Neural progenitor cell (in vitro differentiated cells): ENCODE measurements around the gene KLK1. TPM values are rescaled to one million over a fixed set of nuclear protein-coding genes. Genes with fewer than 3 reads are reported as not detected.
A peak's percentile ranks its signal among the peaks of the same experiment; 100 is the strongest.

ENCODE experiments used
- DNase-seq: peaks from one replicate; pipeline ENCODE4 v3.0.0-alpha.2; 2016; ENCODE audit warnings: low spot score
- H2AFZ ChIP-seq: fragments of 200-600 bp; sonication (generic); replicated peaks from 2 replicates; pipeline ENCODE4 v1.6.1; 2016; ENCODE audit warnings: antibody characterized with exemption
- H3F3A ChIP-seq: fragments of 200-600 bp; sonication (generic); 2 replicates; pipeline ENCODE4 v1.6.1; 2016; ENCODE audit warnings: antibody characterized with exemption, low read depth
- H3K27ac ChIP-seq: fragments of 200-600 bp; sonication (generic); 2 replicates; pipeline ENCODE4 v1.5.1; 2016; ENCODE audit warnings: mild to moderate bottlenecking
- H3K27me3 ChIP-seq: fragments of 200-600 bp; sonication (generic); 2 replicates; pipeline ENCODE4 v1.6.1; 2016; ENCODE audit warnings: mild to moderate bottlenecking, moderate library complexity
- H3K36me3 ChIP-seq: fragments of 200-600 bp; sonication (generic); 2 replicates; pipeline ENCODE4 v1.5.1; 2016
- H3K4me1 ChIP-seq: fragments of 200-600 bp; sonication (generic); 2 replicates; pipeline ENCODE4 v1.6.1; 2016; ENCODE audit warnings: mixed run types
- H3K4me2 ChIP-seq: fragments of 200-600 bp; sonication (generic); 2 replicates; pipeline ENCODE4 v1.6.1; 2016
- H3K4me3 ChIP-seq: fragments of 200-600 bp; sonication (generic); 2 replicates; pipeline ENCODE4 v1.5.1; 2016
- H3K79me2 ChIP-seq: fragments of 200-600 bp; sonication (generic); 2 replicates; pipeline ENCODE4 v1.6.1; 2016; ENCODE audit warnings: low read depth
- H3K9ac ChIP-seq: fragments of 200-600 bp; sonication (generic); 2 replicates; pipeline ENCODE4 v1.6.1; 2016
- H3K9me3 ChIP-seq: fragments of 200-600 bp; sonication (generic); 2 replicates; pipeline ENCODE4 v1.5.1; 2016; ENCODE audit warnings: low read depth
- H4K20me1 ChIP-seq: fragments of 200-600 bp; sonication (generic); 2 replicates; pipeline ENCODE4 v1.6.1; 2016; ENCODE audit warnings: low read depth
- H3K27ac Mint-ChIP-seq: 3 replicates; pipeline ENCODE4 v1.8.0; 2021; ENCODE audit warnings: mixed read lengths
- H3K27me3 Mint-ChIP-seq: 2 replicates; pipeline ENCODE4 v1.8.0; 2022; ENCODE audit warnings: low read depth, mild to moderate bottlenecking, inconsistent platforms, moderate library complexity, mixed read lengths; ENCODE audit not compliant: insufficient read depth
- H3K36me3 Mint-ChIP-seq: 3 replicates; pipeline ENCODE4 v1.8.0; 2021; ENCODE audit warnings: mixed read lengths
- H3K4me1 Mint-ChIP-seq: 3 replicates; pipeline ENCODE4 v1.8.0; 2021; ENCODE audit warnings: mixed read lengths
- H3K4me3 Mint-ChIP-seq: 3 replicates; pipeline ENCODE4 v1.8.0; 2021; ENCODE audit warnings: mild to moderate bottlenecking, moderate library complexity, mixed read lengths
- H3K9me3 Mint-ChIP-seq: 3 replicates; pipeline ENCODE4 v1.8.0; 2020; ENCODE audit warnings: mixed read lengths
- EZH2 ChIP-seq: fragments of 200-600 bp; sonication (generic); IDR thresholded peaks from 2 replicates; pipeline ENCODE4 v1.6.1; 2017; ENCODE audit warnings: antibody characterized with exemption, mild to moderate bottlenecking, moderate library complexity
- EZH2phosphoT487 ChIP-seq: fragments of 200-600 bp; sonication (generic); IDR thresholded peaks from 2 replicates; pipeline ENCODE4 v1.6.1; 2017; ENCODE audit warnings: antibody characterized with exemption
- total RNA-seq: library from RNA; depleted of rRNA; stranded (reverse); fragments of >200 nt; gene quantifications from 2 replicates; pipeline ENCODE4 v1.2.3, GENCODE V29; 2015; ENCODE audit warnings: low replicate concordance
- TF ChIP-seq, protein P1 (sequence below): fragments of 200-600 bp; sonication (generic); IDR thresholded peaks from 2 replicates; pipeline ENCODE4 v1.5.1; 2017; ENCODE audit warnings: antibody characterized with exemption, mild to moderate bottlenecking

The KLK1 gene
- total RNA-seq, 1 donor from 2014 or later: not detected

DNA sequence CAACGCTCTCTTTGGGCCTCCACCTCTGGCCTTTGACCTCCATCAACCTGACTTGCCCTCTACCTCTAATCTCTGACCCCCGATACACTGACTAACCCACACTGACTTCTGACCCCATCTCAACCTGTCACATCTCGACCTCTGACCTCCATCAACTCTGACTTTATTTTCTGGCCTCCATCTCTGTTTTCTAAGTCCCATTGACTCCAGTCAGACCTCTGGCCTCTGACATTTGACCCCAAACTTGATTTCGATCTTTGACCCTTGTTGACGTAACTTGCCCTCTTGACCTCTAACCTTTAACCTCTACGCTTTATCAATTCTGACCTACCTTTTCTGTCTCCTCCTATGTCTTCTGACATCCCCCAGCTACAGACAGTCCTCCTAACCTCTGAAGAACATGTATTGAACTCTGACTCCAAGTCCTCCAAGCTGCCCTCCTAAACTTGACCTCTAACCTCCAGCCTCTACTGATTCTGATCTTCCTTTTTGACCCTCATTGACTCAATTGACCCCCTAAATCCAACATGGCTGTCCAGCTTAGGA lies 32.6 kb downstream of the KLK1 start:
- no peak overlapping the region for H3K4me2 ChIP-seq
- H3K4me1 ChIP-seq: peaks cover 4% of the 10 kb centered on the region
- Mint-ChIP-seq H3K4me3 (peak overlapping the region; percentile 42), H3K9me3 (peaks cover 2% of the 10 kb centered on the region), H3K36me3 (peaks cover 5% of the 10 kb centered on the region), H3K4me1 (peaks cover 6% of the 10 kb centered on the region), H3K27me3 (peaks cover 10% of the 10 kb centered on the region), H3K27ac (peak overlapping the region; percentile 9)
- H3K79me2 ChIP-seq: no peaks in the 10 kb centered on the region
- peaks cover 12% of the 10 kb centered on the region for H3F3A ChIP-seq
- H3K9me3 ChIP-seq: no peaks in the 10 kb centered on the region
- TF ChIP-seq, protein P1, sequence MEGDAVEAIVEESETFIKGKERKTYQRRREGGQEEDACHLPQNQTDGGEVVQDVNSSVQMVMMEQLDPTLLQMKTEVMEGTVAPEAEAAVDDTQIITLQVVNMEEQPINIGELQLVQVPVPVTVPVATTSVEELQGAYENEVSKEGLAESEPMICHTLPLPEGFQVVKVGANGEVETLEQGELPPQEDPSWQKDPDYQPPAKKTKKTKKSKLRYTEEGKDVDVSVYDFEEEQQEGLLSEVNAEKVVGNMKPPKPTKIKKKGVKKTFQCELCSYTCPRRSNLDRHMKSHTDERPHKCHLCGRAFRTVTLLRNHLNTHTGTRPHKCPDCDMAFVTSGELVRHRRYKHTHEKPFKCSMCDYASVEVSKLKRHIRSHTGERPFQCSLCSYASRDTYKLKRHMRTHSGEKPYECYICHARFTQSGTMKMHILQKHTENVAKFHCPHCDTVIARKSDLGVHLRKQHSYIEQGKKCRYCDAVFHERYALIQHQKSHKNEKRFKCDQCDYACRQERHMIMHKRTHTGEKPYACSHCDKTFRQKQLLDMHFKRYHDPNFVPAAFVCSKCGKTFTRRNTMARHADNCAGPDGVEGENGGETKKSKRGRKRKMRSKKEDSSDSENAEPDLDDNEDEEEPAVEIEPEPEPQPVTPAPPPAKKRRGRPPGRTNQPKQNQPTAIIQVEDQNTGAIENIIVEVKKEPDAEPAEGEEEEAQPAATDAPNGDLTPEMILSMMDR: no peak
- no peak for TF ChIP-seq EZH2
- no peak for TF ChIP-seq EZH2phosphoT487
- no peak overlapping the region for H2AFZ ChIP-seq
- no peak overlapping the region for H3K4me3 ChIP-seq
- no peak overlapping the region for H3K9ac ChIP-seq
- DNase-seq: no peak
- H3K36me3 ChIP-seq: no peaks in the 10 kb centered on the region
- no peak overlapping the region for H3K27ac ChIP-seq
- H3K27me3 ChIP-seq: peaks cover 8% of the 10 kb centered on the region
- peaks cover 18% of the 10 kb centered on the region for H4K20me1 ChIP-seq

- H3F3A ChIP-seq: peaks cover 6% of the 10 kb centered on the region
- H3K4me3 ChIP-seq: no peak within 1 kb of the TSS
- TF ChIP-seq, protein P1: no peak
- TF ChIP-seq EZH2phosphoT487 (no peak), EZH2 (no peak)
- peaks cover 12% of the 10 kb centered on the region for H4K20me1 ChIP-seq
- H3K27me3 ChIP-seq: peaks cover 8% of the 10 kb centered on the region
- Mint-ChIP-seq H3K4me3 (peak within 1 kb of the TSS; percentile 42), H3K27me3 (peaks cover 10% of the 10 kb centered on the region), H3K27ac (peak within 1 kb of the TSS; percentile 9), H3K4me1 (peaks cover 11% of the 10 kb centered on the region), H3K36me3 (peaks cover 2% of the 10 kb centered on the region), H3K9me3 (peaks cover 2% of the 10 kb centered on the region)
- no peak within 1 kb of the TSS for H3K27ac ChIP-seq
- H3K4me1 ChIP-seq: peaks cover 4% of the 10 kb centered on the region
- DNase-seq: no peak
- no peak within 1 kb of the TSS for H3K4me2 ChIP-seq
- H3K9me3 ChIP-seq: no peaks in the 10 kb centered on the region
- H3K9ac ChIP-seq: no peak within 1 kb of the TSS
- H3K79me2 ChIP-seq: no peaks in the 10 kb centered on the region
- H2AFZ ChIP-seq: no peak within 1 kb of the TSS
- no peaks in the 10 kb centered on the region for H3K36me3 ChIP-seq
Measured at GRCh38 chr19:50790396-50790795, 33.2 kb downstream of the KLK1 start, which contains the start of gene ACP4. Gene ACP4 (plus strand): TSS chr19:50790415. CDS start chr19:50790415, 0 bp downstream.

DNA sequence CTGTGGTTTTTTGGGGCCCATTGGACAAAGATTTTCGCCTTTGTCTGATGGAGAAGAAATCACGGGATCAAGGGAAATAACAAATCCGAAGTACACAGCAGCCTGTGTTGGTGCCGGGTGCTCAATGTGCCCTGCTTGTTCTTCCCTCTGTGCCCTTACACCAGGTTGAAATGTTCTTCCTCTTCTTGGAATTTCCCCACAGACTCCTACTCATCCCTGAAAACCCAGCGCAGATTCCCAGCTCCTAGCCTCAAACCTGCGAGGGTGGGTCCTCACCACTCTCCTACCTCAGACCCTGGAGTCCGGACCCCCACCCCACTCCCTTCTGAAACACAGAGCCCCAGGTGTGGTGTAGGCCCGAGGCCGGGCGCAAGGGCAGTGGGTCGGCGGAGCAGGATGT lies 38.3 kb downstream of the KLK1 start:
- Histone ChIP-seq H3K9me3 (no peaks in the 10 kb centered on the region), H2AFZ (no peak overlapping the region), H3K79me2 (no peaks in the 10 kb centered on the region), H3K27ac (no peak overlapping the region), H3K4me3 (no peak overlapping the region), H3K4me2 (no peak overlapping the region), H3K27me3 (peaks cover 39% of the 10 kb centered on the region), H3K36me3 (no peaks in the 10 kb centered on the region), H3F3A (no peaks in the 10 kb centered on the region), H4K20me1 (no peaks in the 10 kb centered on the region), H3K9ac (no peak overlapping the region), H3K4me1 (no peaks in the 10 kb centered on the region)
- H3K27me3 Mint-ChIP-seq: peaks cover 11% of the 10 kb centered on the region
- peaks cover 28% of the 10 kb centered on the region for H3K4me1 Mint-ChIP-seq
- no peaks in the 10 kb centered on the region for H3K9me3 Mint-ChIP-seq
- no peak overlapping the region for H3K27ac Mint-ChIP-seq
- TF ChIP-seq, protein P1: no peak
- TF ChIP-seq EZH2 (no peak), EZH2phosphoT487 (no peak)
- no peak for DNase-seq
- H3K36me3 Mint-ChIP-seq: no peaks in the 10 kb centered on the region
- peak overlapping the region; percentile 33 for H3K4me3 Mint-ChIP-seq
